Measurements from ENCODE around the gene C6orf136. TPM values are rescaled to one million over a fixed set of nuclear protein-coding genes. Genes with fewer than 3 reads are reported as not detected.

Gene C6orf136
- total RNA-seq, 1 donor from 2014 or later: 18.8 TPM

DNA sequence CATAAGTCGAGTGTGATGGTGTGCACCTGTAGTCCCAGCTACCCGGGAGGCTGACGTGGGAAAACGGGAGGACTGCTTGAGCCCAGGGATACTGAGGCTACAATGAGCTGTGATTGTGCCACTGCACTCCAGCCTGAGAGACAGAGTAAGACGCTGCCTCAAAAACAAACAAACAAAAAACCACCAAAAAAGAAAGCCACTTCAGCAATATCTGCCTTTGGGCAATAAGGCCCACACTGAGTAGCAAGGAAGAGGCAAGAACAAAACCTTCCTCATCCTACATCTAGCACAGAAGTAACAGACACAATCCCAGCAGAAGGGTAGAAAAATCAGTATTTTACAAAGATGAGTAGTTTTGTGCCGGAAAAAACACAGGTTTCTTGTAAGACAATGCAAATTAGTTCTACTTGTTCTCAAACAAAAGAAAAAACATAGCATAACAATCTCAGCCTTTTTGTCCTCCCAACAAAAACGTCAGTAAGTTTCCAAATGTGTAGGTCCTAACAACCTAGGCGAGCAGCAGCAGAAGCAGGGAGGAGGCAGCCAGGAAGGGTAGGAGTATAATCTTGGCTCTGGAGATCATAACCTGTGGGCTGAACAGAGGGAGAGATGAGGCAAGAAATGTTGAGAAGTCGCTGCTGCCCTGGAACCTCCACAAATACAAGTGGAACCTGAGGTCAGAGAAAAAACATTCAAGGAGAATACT, 35.6 kb upstream of the C6orf136 start:
- Mint-ChIP-seq H3K9me3 (ENCODE audit: low read depth) (no peaks in the 10 kb centered on the region), H3K36me3 (ENCODE audit: insufficient read depth) (peaks cover 37% of the 10 kb centered on the region), H3K4me3 (ENCODE audit: low read depth) (no peak overlapping the region), H3K27me3 (no peaks in the 10 kb centered on the region), H3K27ac (peak overlapping the region; percentile 21), H3K4me1 (ENCODE audit: low read depth) (peaks cover 31% of the 10 kb centered on the region)
- no peak for DNase-seq (ENCODE audit: low spot score, unreplicated experiment)
- TF ChIP-seq, protein P1, sequence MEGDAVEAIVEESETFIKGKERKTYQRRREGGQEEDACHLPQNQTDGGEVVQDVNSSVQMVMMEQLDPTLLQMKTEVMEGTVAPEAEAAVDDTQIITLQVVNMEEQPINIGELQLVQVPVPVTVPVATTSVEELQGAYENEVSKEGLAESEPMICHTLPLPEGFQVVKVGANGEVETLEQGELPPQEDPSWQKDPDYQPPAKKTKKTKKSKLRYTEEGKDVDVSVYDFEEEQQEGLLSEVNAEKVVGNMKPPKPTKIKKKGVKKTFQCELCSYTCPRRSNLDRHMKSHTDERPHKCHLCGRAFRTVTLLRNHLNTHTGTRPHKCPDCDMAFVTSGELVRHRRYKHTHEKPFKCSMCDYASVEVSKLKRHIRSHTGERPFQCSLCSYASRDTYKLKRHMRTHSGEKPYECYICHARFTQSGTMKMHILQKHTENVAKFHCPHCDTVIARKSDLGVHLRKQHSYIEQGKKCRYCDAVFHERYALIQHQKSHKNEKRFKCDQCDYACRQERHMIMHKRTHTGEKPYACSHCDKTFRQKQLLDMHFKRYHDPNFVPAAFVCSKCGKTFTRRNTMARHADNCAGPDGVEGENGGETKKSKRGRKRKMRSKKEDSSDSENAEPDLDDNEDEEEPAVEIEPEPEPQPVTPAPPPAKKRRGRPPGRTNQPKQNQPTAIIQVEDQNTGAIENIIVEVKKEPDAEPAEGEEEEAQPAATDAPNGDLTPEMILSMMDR (IDR thresholded peaks at IDR 0.05; ENCODE audit: unreplicated experiment): no peak

DNA sequence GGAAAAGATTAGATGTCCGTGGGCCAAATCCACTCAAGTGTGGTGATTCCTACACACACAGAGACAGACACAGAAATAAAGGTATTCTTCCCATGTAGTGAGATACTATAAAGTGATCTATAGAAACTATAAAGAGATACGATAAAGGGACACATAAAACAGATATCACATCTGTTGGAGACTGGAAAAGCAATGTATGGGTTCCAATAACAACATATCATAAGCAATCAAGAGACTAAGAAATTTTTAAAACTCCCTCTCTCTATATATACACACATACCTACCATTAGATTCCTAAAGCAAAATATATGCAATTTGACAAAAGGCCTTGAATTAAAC, 35.1 kb upstream of the C6orf136 start:
- Mint-ChIP-seq H3K27ac (peak overlapping the region; percentile 21), H3K36me3 (ENCODE audit: insufficient read depth) (peaks cover 37% of the 10 kb centered on the region), H3K4me1 (ENCODE audit: low read depth) (peaks cover 31% of the 10 kb centered on the region), H3K4me3 (ENCODE audit: low read depth) (no peak overlapping the region), H3K27me3 (no peaks in the 10 kb centered on the region), H3K9me3 (ENCODE audit: low read depth) (no peaks in the 10 kb centered on the region)
- TF ChIP-seq, protein P1 (IDR thresholded peaks at IDR 0.05; ENCODE audit: unreplicated experiment): no peak
- DNase-seq (ENCODE audit: low spot score, unreplicated experiment): no peak

DNA sequence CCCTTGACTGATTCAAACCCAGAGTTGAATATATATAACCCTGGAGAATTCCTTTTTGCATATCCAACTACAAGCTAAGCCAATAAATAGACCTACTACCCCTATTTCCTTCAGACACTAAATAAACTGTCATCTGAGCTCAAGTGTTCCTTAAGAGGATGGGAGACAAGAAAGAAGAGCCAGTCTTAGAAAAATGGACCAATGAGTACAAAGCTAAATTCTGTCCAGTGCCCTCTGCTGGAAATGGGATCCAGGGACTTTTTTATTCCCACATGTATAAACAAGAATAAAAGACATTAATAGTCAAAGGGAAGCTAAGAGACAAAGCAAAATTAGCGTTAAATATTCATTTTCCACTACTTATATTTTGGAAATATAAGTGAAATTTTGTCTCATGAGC, 34.7 kb upstream of the C6orf136 start:
- peaks cover 33% of the 10 kb centered on the region for H3K4me1 Mint-ChIP-seq (ENCODE audit: low read depth)

DNA sequence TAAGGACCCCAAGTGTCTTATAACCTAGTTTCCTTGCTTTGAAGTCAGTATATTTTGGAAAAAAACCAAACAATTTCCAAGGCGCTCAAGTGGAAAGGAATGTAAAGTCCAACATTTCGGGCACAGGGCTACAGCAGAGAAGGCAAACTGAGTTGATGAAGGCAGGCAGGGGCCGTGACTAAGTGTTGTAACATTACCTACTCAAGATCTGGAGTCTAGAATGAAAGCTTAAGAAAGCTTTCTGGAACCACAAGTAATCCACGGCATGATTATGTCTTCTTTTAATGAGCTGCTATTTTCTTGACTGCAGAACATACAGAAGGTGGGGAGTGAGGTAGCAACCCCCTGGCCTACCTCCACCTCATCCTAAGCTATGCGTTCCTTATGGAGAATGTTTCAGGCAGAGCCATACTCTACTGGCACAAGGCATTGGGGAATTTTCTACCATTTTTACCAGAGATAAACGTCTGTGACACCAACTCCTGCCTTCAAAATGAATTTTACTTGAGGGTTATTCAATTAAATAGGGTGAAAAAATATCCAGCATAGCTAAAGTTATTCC, 34.2 kb upstream of the C6orf136 start:
- Mint-ChIP-seq H3K9me3 (ENCODE audit: low read depth) (no peaks in the 10 kb centered on the region), H3K4me3 (ENCODE audit: low read depth) (peak overlapping the region; percentile 12), H3K4me1 (ENCODE audit: low read depth) (peaks cover 30% of the 10 kb centered on the region), H3K36me3 (ENCODE audit: insufficient read depth) (peaks cover 36% of the 10 kb centered on the region), H3K27ac (peak overlapping the region; percentile 65), H3K27me3 (no peaks in the 10 kb centered on the region)
- no peak for DNase-seq (ENCODE audit: low spot score, unreplicated experiment)
- TF ChIP-seq, protein P1 (IDR thresholded peaks at IDR 0.05; ENCODE audit: unreplicated experiment): no peak

More for the DNA sequence above, 34.7 kb upstream of the C6orf136 start:
- TF ChIP-seq, protein P1 (IDR thresholded peaks at IDR 0.05; ENCODE audit: unreplicated experiment): peak; percentile 26
- Mint-ChIP-seq H3K27ac (peak overlapping the region; percentile 21), H3K36me3 (ENCODE audit: insufficient read depth) (peaks cover 40% of the 10 kb centered on the region), H3K27me3 (no peaks in the 10 kb centered on the region), H3K4me3 (ENCODE audit: low read depth) (no peak overlapping the region), H3K9me3 (ENCODE audit: low read depth) (no peaks in the 10 kb centered on the region)
- no peak for DNase-seq (ENCODE audit: low spot score, unreplicated experiment)

DNA sequence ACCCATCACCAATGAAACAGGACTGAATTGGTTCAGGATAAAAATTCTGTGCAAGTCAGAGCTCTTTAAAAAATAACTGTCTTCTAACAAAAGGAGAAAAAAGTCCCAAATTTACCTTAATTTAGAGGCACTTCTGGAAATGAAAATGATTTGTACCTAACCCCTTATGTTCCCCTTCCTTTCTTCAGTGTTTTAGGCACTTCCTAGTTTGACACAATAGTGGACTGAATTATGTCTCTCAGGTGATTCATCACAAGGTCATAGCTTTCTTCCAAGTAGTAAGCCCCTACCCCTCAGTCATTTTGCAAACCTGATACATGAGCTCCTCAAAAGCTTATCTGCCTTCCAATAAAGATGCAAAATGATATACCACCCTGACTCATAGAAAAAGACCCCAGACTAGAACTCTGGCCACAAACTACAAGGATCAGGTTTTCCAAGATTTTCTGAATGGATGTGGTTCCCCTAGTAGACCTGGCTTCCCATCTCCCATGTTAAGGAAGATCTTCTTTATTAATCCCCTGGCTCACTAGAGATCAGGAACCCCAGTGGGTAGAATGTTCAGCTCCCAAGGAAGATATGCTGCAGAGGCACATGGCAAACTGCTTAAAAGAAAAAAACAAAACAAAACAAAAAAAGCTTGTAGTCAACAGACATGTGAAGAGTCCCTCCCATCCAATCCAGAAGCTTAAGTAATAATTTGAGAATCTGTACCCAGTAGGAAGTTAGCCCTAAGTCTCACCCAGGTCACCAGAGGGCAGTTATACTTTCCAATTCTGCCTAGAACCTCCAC, 33.5 kb upstream of the C6orf136 start:
- DNase-seq (ENCODE audit: low spot score, unreplicated experiment): no peak
- H3K4me3 Mint-ChIP-seq (ENCODE audit: low read depth): peak overlapping the region; percentile 100
- H3K36me3 Mint-ChIP-seq (ENCODE audit: insufficient read depth): peaks cover 35% of the 10 kb centered on the region
- TF ChIP-seq, protein P1 (IDR thresholded peaks at IDR 0.05; ENCODE audit: unreplicated experiment): no peak
- H3K27me3 Mint-ChIP-seq: no peaks in the 10 kb centered on the region
- peaks cover 33% of the 10 kb centered on the region for H3K4me1 Mint-ChIP-seq (ENCODE audit: low read depth)
- peak overlapping the region; percentile 65 for H3K27ac Mint-ChIP-seq
- H3K9me3 Mint-ChIP-seq (ENCODE audit: low read depth): no peaks in the 10 kb centered on the region

Measured in progenitor cell of endocrine pancreas (in vitro differentiated cells).